Endothelial cell of umbilical vein (primary cell): ENCODE results near the gene RALBP1.

Source experiments
- EZH2 ChIP-seq: IDR thresholded peaks from 2 replicates; pipeline ENCODE4 v1.6.1; 2012; ENCODE audit warnings: borderline replicate concordance, low read depth, mild to moderate bottlenecking, moderate library complexity, low read length, inconsistent platforms; ENCODE audit not compliant: severe bottlenecking
- FOS ChIP-seq: IDR thresholded peaks from 2 replicates; pipeline ENCODE4 v1.6.1; 2011; ENCODE audit warnings: mild to moderate bottlenecking, low read length, moderate library complexity, borderline replicate concordance; ENCODE audit not compliant: insufficient read depth
- JUN ChIP-seq: IDR thresholded peaks from 2 replicates; pipeline ENCODE4 v1.6.1; 2011; ENCODE audit warnings: borderline replicate concordance, low read depth; ENCODE audit not compliant: insufficient read length, insufficient read depth
- MYC ChIP-seq: IDR thresholded peaks from one replicate; pipeline ENCODE4 v1.6.1; 2011; ENCODE audit warnings: mild to moderate bottlenecking, low read depth, low read length
- POLR2A ChIP-seq: IDR thresholded peaks from 2 replicates; pipeline ENCODE4 v1.6.1; 2012; ENCODE audit warnings: low read depth, mild to moderate bottlenecking, control low read depth, low read length
- POLR2AphosphoS5 ChIP-seq: IDR thresholded peaks from 2 replicates; pipeline ENCODE4 v1.6.1; 2012; ENCODE audit warnings: low read depth, mild to moderate bottlenecking, control low read depth, low read length, moderate library complexity; ENCODE audit not compliant: insufficient read depth
- TF ChIP-seq, protein P1 (sequence below), 2 donors: IDR thresholded peaks; 1 replicate in 1 of 2; 2 replicates in 1 of 2; pipeline ENCODE4 v1.5.1; 2011; ENCODE audit warnings: low read length in 2 of 2, mild to moderate bottlenecking in 2 of 2, moderate library complexity in 2 of 2, control low read depth in 1 of 2, inconsistent platforms in 1 of 2, low read depth in 1 of 2; ENCODE audit not compliant: insufficient read depth in 1 of 2; ENCODE audit errors: extremely low read depth in 1 of 2
- TF ChIP-seq, protein P2 (sequence below): IDR thresholded peaks from 2 replicates; pipeline ENCODE4 v1.6.1; 2011; ENCODE audit not compliant: insufficient read depth, insufficient read length

DNA sequence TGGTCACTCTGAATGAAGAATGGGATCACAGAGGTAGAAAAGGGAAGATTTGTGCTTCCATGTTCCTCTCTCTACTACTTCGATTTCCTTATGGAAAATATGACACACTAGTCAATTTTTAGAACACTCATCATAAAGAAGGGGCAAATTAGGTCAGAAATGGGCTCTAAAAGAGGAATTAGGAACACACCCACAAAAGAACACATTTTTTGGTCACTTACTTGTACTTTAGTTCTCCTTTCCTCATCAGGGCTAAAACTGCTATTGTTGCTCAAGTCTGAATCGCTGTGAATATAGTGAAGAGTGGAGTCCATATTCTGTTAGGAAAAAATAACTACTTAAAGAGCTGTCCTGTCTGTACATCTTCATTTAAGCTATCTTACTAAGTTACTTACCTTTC, 86.4 kb downstream of the RALBP1 start:
- TF ChIP-seq, protein P1, sequence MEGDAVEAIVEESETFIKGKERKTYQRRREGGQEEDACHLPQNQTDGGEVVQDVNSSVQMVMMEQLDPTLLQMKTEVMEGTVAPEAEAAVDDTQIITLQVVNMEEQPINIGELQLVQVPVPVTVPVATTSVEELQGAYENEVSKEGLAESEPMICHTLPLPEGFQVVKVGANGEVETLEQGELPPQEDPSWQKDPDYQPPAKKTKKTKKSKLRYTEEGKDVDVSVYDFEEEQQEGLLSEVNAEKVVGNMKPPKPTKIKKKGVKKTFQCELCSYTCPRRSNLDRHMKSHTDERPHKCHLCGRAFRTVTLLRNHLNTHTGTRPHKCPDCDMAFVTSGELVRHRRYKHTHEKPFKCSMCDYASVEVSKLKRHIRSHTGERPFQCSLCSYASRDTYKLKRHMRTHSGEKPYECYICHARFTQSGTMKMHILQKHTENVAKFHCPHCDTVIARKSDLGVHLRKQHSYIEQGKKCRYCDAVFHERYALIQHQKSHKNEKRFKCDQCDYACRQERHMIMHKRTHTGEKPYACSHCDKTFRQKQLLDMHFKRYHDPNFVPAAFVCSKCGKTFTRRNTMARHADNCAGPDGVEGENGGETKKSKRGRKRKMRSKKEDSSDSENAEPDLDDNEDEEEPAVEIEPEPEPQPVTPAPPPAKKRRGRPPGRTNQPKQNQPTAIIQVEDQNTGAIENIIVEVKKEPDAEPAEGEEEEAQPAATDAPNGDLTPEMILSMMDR (IDR thresholded peaks at IDR 0.05; ENCODE audit: extremely low read depth in 1 of 2, insufficient read depth in 1 of 2, low read depth in 1 of 2, low read length in 2 of 2), result no peak
- TF ChIP-seq POLR2A (no peak), POLR2AphosphoS5 (no peak), JUN (no peak), MYC (no peak), EZH2 (no peak), FOS (no peak)
- TF ChIP-seq, protein P2, sequence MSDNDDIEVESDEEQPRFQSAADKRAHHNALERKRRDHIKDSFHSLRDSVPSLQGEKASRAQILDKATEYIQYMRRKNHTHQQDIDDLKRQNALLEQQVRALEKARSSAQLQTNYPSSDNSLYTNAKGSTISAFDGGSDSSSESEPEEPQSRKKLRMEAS, result no peak
